Keratinocyte (primary cell): Measurements from ENCODE around the gene FAM8A1.

Source experiments
- CTCF ChIP-seq, 3 experiments: IDR thresholded peaks in 1 of 3; conservative IDR thresholded peaks in 1 of 3; optimal IDR thresholded peaks in 1 of 3; 2 replicates in 2 of 3; 3 replicates in 1 of 3; pipeline versions ENCODE3 to v1.5.1; 2011; ENCODE audit warnings: low read length in 3 of 3, mild to moderate bottlenecking in 3 of 3, moderate library complexity in 2 of 3, control low read depth in 1 of 3, inconsistent platforms in 1 of 3; ENCODE audit not compliant: insufficient read depth in 2 of 3; ENCODE audit errors: extremely low read depth in 1 of 3
- EZH2 ChIP-seq: IDR thresholded peaks from one replicate; pipeline ENCODE4 v1.6.1; 2012; ENCODE audit warnings: inconsistent platforms, mild to moderate bottlenecking, low read length, moderate library complexity

GRCh38 chr6:17615794-17616193 is 15.7 kb downstream of the FAM8A1 start:
- TF ChIP-seq CTCF (optimal IDR thresholded peaks at IDR 0.05 in 1 of 3, IDR thresholded peaks at IDR 0.05 in 1 of 3, conservative IDR thresholded peaks at IDR 0.05 in 1 of 3; ENCODE audit: extremely low read depth in 1 of 3, insufficient read depth in 2 of 3, low read length in 3 of 3) (no peak), EZH2 (no peak)
